A549 treated with GW870086 at 1 μM for 4 hours (cell line): Measurements from ENCODE around the gene ANGPT4. TPM values are rescaled to one million over a fixed set of nuclear protein-coding genes. Genes with fewer than 3 reads are reported as not detected.

ENCODE experiments used
- total RNA-seq: library from RNA; stranded (reverse); fragments of 200-300 nt; extraction: Qiagen RNA extraction; gene quantifications from 5 replicates; pipeline ENCODE4 v1.2.3, GENCODE V29; 2022; ENCODE audit warnings: low read depth

Gene ANGPT4, protein sequence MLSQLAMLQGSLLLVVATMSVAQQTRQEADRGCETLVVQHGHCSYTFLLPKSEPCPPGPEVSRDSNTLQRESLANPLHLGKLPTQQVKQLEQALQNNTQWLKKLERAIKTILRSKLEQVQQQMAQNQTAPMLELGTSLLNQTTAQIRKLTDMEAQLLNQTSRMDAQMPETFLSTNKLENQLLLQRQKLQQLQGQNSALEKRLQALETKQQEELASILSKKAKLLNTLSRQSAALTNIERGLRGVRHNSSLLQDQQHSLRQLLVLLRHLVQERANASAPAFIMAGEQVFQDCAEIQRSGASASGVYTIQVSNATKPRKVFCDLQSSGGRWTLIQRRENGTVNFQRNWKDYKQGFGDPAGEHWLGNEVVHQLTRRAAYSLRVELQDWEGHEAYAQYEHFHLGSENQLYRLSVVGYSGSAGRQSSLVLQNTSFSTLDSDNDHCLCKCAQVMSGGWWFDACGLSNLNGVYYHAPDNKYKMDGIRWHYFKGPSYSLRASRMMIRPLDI
- 0.06 to 0.07 TPM in 2 of 5 replicates, not detected in the others for total RNA-seq

DNA sequence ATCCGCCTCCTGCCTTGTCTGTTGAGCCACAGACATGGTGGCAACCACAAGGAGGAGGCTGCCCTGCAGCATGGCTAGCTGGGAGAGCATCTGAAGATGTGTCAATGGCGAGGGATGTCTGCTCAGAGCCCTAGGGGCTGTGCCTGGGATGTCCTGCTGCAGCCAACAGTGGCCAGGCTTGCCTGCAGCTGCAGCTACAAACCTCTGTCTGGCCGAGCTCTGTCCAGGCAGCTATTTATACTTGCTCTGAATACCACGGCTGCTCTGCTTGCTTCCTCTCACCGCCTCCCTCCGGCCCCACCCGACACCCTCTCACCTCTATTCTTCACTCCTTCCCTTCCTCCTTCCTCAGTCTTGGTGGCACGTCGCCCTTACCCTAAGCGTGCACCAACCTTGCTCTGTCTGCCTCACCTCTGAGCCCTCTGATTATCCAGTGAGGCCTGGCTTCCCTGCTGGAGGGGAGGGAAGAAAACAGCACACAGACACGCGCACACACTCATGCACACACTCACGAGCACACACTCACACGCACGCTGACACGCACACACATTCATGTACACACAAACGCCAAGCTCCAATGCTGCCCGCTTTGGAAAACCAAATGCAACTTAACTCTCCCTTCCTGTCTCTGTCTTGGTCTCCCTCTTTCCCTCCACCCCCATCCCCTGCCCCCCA, at the start of gene ANGPT4:
ANGPT4 (minus strand) TSS at position 210 of the 675 bp plus-strand sequence; CDS start at position 90, 120 bp downstream.

DNA sequence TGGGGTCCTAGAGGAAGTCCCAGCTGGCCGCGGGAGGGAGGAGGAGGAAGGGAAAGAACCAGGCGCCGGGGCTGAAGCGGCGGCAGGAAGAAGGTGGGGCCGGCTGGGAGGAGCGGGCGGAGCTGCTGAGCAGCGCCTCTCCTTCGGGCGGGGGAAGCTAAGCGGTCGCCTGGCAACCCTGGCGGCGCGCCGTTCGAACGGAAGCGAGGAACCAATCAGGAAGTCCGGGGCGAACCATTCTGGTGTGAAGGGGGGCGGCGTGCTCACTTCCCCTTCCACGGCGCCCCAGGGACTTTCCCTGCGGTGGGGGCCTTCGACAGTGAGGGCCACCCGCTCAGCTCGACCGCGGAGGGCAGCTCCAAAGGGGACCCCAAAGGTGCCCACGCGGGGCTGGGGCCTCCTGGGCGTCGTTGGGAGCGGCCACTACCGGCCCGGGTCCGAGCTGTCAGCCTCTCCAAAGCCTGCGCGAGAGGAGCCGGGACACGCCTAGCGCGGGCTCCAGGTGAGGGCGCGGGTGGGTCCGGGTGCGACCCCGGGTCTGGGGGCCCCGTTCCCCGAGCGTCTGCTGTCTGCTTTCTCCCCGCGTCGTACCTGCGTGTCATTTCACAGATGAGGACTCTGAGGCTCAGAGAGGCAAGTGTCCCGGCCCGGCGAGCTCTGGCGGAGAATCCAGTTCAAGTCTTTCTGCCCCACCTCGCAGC, 82.5 kb downstream of the ANGPT4 start, which contains the start of gene FAM110A:
FAM110A (plus strand) TSS at position 266 of the 701 bp plus-strand sequence. CDS start 11,090 bp downstream, outside the sequence.

Other genes starting within 250 kb of the ANGPT4 start
- not detected in 5 replicates for gene SCRT2, start 240.5 kb downstream of the ANGPT4 start, total RNA-seq
- 0.24 to 0.71 TPM (median 0.40 TPM) in 5 replicates for gene SLC52A3, start 147.8 kb downstream of the ANGPT4 start, total RNA-seq
- gene FAM110A, start 82.6 kb downstream of the ANGPT4 start, total RNA-seq: 6.9 to 10.9 TPM (median 10.1 TPM) in 5 replicates
- gene RSPO4, start 86.0 kb upstream of the ANGPT4 start, total RNA-seq: not detected in 5 replicates
- gene PSMF1, start 202.3 kb upstream of the ANGPT4 start, total RNA-seq: 168 to 242 TPM (median 209 TPM) in 5 replicates